Thyroid gland (tissue), 4 donors: ENCODE measurements around the gene GUCY1A1.

ENCODE experiments used
- CTCF ChIP-seq, 6 experiments: fragments of 200-600 bp in 3 of 6; fragments of 450-650 bp in 3 of 6; sonication (generic) in 3 of 6; IDR thresholded peaks; one replicate each; pipeline ENCODE4 v1.5.1; 2016 to 2019; ENCODE audit warnings: antibody characterized with exemption in 6 of 6, mild to moderate bottlenecking in 2 of 6, inconsistent platforms in 1 of 6, moderate library complexity in 1 of 6
- POLR2A ChIP-seq, 2 donors: fragments of 450-650 bp; IDR thresholded peaks; one replicate each; pipeline ENCODE4 v1.6.1; 2017; ENCODE audit warnings: antibody characterized with exemption in 2 of 2, mild to moderate bottlenecking in 2 of 2, moderate library complexity in 1 of 2

- TF ChIP-seq POLR2A (IDR thresholded peaks at IDR 0.05) (no peak), CTCF (IDR thresholded peaks at IDR 0.05) (no peak)
Measured at GRCh38 chr4:155711556-155711955, 44.9 kb downstream of the GUCY1A1 start.
